ENCODE data around the gene HSPA12B.

HSPA12B gene, protein sequence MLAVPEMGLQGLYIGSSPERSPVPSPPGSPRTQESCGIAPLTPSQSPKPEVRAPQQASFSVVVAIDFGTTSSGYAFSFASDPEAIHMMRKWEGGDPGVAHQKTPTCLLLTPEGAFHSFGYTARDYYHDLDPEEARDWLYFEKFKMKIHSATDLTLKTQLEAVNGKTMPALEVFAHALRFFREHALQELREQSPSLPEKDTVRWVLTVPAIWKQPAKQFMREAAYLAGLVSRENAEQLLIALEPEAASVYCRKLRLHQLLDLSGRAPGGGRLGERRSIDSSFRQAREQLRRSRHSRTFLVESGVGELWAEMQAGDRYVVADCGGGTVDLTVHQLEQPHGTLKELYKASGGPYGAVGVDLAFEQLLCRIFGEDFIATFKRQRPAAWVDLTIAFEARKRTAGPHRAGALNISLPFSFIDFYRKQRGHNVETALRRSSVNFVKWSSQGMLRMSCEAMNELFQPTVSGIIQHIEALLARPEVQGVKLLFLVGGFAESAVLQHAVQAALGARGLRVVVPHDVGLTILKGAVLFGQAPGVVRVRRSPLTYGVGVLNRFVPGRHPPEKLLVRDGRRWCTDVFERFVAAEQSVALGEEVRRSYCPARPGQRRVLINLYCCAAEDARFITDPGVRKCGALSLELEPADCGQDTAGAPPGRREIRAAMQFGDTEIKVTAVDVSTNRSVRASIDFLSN

DNA sequence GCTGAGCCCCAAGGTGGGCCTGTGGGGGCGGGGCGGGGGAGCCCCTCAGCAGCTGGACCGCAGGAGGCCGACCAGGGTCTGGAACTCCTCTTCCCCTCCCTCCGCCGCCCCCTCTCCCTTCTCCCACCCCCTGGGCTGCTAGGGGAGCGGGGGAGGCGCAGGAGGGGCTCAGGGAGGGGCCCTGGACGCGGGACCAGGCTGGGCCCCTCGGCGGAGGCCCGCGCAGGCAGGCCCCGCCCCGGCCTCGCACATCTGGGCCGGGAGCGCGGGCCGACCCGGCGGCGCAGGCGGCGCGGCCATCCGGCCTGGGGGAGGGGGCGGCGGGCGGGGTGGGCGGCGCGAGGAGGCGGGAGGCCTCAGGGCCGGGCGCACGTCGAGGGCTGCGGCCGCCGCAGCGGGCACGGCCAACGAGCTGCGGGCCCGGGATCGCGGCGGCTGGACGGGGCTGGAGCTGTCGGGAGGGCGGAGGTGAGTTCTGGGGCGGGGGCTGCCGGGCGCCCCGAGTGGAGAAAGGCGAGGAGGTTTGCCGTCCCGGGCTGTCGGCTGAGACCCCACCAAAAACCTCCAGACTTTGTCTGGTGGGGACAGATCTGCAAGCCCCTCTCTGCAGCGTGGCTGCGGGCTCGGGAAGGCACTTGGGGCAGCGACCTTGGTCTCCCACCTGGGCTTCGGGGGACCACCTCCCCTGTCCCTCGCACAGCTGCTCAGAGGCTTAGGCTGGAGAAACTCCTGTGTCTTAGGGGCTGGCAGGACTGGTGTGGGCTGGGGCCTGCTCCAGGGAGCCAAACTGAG lies at the start of gene HSPA12B:
Gene HSPA12B, plus strand, starts transcription at position 359 of the 792 bp plus-strand sequence. CDS start 5,990 bp downstream, outside the sequence.
- DNase-seq: no peak

DNA sequence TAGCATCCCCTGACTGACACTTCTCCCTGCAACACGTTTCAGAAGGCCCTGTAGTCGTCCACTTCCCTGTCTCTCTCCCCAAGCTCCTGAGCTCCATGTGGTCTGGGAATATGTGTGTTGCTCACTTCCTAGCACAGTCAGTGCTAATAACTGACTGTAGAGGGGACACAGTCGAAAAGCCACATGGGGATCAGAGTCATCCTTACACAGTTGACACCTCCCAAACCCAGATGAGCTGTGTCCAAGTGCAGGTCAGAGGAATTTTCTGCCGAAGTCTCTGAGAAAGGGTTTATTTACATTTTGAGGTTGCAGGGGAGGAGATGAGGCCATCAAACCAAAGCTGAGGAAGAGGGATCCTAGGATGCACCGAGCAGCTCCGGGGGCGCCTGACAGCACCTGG lies 47.1 kb upstream of the HSPA12B start:
- DNase-seq: no peak

DNA sequence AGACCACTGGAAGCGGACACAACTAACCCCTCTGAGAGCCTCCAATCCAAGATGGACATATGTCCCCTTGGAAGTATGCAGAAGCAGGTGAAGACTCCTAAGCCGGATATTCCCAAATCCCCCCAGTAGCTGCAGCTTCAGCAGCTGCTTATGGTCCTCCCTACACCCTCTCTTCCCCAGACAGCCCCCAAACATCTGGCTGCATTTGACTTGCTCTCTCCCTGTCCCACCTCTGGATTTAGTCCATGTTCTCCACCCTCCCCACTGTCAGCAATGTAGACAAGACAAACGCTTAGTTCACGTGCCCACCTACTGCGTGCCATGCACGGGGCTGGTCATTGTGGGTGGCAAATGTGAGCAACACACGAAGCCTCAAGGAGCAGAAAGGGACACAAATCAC lies 46.1 kb upstream of the HSPA12B start:
- no peak for DNase-seq

DNA sequence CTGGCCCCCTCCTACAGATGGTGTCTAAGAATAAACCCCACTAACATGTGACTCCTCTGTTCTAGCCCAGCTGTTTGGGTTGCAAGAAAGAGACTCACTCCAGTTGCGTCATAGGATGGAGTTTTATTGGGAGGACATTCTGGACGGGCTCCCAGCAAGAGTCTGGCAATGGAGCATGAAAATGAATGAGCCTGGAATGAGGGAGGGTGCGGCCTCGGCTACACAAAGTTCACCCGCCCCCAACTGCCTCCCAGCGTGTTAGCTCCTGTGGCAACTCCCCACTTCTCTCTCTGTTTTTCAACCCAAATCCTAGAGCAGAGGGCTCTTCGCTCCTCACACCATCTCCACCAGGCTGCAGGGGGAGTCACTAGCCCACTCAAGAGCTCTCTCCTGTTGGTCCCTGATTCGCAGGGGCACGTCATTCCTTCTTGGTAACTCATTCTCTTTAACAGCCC lies 45.6 kb upstream of the HSPA12B start:
- DNase-seq: no peak

DNA sequence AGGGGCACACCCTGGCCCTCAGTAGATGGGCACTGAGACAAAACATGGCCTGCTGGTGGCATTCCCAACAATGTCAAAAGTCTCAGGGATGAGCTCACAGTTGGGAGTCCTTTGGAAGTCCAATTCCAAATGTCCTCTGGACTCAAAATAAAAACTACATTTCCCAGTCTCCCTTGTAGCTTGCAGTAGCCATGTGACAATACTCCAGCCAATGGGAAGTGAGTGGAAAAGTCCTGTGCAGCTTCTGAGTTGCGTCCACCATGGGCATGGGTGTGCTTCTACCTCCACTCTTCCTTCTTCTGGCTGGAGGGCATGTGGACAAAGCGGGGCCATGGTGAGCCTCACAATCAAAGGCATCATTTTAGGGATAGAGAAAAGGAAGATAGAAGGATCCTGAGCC lies 44.8 kb upstream of the HSPA12B start:
- no peak for DNase-seq

DNA sequence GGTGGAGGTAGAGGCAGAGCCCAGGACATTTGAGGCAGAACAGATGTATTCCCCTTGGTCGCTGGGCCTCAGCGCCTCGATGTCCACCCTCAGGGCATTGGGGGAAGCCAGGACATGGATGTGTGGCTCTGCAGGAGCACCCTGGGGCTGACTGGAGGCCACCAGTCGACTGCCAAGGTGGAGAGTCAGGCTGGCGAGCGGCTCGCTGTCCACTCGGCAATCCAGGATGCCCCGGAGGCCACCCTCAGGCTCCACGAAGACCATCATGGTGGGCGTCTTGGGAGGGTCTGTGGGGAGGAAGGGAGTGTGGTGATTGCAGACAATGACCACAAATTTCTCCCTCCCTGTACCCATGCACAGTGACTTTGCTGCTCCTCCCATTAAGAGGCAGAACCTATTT lies 42.5 kb upstream of the HSPA12B start:
- no peak for DNase-seq

DNA sequence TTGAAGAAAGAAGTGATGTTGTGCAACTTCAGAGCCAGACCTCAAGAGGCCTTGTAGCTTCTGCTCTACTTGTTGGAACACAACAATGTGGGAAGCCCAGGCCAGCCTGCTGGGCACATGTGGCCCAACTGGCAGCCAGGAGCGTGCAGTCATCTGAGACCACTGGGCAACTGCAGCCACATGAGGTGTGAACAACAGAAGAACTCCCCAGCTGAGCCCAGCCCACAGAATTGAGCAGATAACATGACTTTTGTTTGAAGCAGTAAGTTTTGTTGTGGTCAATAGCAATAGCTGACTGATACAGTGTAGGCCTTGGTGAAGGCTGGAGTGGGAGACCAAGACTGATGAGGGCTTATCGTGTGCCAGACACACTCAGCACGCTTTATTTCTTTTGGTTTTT lies 42.1 kb upstream of the HSPA12B start:
- no peak for DNase-seq

DNA sequence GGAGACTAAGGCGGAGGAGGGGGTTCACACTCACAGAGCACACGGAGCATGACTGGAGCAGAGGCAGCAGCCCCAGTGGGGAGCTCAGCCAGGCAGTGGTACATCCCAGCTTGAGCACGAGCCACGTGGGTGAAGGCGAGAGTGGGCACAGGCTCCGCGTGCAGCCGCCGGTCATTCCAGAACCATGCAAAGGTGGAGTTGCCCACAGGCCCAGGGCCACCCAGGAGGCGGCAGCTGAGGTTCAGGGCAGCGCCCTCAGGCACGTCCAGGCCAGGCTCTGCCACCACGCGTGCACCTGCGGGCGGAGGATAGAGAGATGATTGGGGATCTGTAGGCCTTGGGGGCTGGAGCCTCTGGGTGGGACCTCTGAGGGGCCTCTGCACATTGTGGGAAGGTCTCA lies 41.2 kb upstream of the HSPA12B start:
- no peak for DNase-seq

DNA sequence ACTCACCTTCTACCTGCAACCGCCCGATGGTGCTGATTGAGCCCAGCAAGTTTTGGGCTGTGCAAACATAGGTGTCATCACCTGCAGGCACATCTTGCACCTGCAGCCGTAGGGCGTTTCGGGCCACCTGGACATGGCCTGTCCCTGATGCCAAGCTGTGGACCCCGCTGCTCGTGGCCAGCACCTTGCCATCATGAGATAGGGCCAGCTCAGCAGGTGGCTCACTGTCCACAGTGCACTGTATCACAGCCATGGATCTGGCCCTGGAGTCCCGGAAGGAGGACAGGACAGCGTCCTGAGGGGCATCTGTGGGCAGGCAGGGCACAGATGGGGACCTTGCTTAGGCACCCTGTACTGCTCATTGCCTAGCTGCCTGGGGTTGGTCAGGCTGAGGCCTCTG lies 40.6 kb upstream of the HSPA12B start:
- DNase-seq: no peak

DNA sequence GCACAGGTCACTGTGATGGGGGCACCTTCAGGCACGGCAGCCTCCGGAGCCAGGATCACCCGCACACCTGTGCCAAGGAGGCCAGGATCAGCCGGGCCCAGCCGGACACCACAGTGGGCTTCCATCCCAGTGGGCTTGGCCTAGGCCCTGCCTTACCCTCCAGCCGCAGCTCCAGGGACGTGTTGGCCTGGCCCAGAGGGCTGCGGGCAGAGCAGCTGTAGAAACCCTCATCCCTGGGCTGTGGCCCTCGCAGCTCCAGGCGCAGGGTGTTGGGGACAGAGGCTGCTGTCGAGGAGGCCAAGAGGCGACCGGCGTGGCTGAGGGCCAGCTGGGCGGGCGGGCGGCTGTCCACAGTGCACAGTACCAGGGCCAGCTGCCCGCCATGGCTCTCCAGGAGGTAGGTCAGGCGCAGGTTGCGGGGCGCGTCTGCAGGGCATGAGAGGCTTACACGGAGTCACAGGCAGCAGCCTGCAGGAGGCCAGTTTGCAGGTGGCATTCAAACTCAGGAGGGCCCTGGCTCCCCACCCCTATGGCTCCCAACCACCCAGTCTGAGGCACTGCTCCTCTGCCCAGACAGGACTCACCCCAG lies 39.7 kb upstream of the HSPA12B start:
- DNase-seq: no peak

DNA sequence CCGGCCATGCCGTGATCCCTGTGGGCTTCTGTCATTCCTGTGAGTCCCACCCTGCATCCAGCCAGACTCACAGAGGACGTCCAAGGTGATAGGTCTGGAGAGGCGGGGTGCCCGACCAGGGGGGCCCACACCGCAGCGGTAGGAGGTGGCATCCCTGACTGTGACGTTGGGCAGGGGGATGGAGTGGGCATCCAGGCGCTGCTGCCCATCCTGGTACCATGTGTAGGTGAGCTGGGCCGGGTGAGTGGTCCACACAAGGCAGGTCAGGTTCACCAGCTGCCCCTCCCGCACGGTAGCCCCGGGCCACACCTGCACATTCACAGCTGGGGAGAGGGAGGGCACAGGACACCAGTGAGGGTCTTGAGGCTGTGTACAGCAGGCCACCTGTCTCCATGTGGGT lies 39.1 kb upstream of the HSPA12B start:
- no peak for DNase-seq

DNA sequence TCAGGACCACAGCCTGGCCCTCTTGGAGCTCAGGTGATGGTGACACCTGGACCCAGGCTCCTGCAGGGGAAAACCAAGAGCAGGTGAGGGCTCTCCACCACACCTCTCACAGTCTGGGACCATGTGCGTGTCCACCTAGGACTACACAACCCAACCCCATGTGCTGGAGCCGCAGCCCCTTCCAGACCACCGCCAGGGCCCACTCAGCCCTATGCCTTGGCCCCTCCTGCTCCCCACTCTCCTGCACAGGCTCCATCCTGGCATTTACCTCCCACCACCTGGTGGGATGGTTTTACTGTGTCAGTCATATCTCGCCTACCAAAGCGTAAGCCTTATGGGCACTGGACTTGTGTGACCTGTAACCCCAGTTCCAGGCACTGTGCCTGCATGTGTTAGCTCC lies 37.6 kb upstream of the HSPA12B start:
- no peak for DNase-seq

DNA sequence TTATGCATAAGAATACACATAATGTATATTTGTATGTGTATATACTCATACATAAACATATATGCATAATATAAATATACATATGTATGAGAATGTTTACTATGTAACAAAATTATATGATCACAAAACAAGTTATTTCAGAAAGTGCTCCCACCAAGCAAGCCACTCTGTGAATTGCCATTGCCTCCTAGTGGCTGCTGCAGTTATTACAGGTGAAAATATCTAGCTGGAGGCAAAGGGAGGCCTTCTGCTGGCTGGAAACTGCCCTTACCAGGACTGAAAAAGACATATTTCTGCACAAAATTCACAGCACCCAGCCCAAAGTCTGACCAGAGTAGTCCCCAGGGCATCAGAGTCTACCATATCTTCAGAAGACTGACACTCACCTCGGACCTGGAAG lies 36.3 kb upstream of the HSPA12B start:
- no peak for DNase-seq

DNA sequence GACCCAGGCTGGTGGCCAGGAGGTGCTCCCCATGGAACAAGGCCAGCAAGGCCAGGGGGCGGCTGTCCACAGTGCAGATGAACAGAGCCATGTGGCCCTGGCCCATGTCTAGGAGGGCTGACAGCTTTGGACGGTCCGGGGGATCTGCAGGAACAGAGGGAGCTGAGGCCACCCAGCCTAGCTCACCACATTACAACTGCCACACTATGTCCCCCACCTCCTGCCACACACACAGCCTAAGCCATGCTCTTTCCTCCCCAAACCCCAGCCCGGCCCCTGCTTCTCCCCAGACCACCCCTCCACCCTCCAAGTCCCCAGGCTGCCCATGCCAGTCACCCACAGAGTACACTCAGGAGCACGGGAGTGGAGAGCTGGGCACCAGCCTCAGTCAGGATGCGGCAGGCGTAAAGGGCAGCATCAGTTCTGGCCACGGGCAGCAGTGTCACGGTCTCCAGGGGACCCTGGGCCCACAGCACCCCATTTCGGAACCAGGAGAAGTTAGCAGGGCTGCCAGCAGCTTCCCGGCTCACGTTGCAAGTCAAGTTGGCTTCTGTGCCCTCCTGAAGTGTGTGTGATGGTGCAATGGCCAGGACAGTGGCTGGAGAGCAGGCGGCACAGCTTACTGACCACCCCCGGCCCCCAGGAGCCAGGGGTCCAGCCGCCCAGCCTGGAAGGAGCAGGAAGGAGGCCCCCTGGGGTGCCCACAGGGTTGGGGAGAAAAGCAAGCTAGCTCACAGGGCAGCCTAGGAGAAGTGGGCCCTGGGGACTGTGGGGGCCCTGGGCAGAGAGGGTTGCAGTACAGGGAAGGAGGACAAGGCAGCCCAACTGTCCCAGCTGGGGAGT lies 35.5 kb upstream of the HSPA12B start:
- no peak for DNase-seq

DNA sequence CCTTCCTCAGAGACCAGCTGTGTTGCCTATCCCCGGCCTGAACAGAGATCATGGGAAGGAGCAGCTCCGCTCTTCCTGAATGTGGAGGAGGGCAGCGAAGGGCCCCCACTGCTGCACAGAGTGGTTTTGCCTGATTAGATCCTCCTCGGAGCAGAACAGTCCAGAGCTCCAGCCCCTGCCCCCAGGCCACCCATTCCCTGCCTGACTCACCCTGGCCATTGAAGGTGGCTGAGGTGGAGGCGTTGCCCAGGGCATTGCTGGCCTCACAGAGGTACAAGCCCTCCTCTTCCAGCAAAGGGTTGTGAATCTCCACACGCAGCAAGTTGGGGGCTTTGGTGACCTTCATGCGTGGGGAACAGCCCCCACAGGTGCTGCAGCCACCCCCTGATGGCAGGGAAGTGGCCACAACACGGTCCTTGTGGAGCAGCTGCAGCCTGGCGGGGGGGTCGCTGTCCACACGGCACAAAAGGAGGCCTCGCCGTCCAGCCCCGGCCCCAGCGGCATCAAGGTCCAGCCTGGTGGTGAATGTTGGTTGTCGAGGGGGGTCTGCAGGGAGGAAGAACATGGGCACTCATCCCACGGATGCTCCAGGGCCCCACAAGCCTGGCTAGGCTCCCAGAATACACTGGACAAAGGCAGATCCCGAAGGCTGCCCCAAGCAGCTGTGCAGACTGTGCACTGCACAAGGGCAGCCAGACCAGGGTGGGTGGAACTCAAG lies 34.7 kb upstream of the HSPA12B start:
- no peak for DNase-seq

DNA sequence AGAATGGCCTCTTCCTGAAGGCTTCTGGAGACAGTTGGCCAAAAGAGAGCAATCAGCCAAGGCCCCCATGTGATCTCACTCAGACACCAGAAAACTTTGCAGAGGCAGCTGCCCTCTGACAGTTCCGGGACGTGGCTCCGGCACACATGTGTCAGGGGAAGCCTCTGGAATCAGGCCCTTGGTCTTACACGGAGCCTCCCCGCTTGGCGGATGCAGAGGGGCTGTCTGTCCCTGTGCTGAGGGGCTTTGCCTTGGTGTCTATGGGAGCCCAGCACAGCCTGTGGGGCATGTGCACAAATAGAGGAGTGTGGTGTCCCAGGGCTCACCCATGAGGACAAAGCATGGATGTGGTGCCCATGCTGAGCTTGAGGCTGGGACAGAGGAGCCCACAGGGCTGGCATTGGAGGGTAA lies 33.9 kb upstream of the HSPA12B start:
- no peak for DNase-seq

DNA sequence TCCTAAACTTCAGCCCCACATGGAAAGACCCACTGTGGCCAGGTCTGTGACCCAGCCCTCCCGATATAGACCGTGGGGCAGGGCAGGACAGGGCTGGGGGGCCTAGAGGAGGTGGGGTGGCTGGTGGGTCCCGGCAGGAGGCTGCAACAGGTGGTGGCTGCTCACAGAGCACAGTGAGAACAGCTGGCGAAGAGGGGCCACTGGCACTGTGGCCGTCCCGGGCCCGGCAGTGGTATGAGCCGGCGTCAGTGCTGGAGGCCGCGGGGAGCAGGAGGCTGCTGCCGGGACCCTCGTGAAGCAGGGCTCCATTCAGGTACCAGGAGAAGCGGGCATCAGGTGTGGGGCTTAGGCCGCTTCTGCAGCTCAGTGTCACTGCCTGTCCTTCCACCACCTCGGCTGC lies 33.4 kb upstream of the HSPA12B start:
- no peak for DNase-seq

DNA sequence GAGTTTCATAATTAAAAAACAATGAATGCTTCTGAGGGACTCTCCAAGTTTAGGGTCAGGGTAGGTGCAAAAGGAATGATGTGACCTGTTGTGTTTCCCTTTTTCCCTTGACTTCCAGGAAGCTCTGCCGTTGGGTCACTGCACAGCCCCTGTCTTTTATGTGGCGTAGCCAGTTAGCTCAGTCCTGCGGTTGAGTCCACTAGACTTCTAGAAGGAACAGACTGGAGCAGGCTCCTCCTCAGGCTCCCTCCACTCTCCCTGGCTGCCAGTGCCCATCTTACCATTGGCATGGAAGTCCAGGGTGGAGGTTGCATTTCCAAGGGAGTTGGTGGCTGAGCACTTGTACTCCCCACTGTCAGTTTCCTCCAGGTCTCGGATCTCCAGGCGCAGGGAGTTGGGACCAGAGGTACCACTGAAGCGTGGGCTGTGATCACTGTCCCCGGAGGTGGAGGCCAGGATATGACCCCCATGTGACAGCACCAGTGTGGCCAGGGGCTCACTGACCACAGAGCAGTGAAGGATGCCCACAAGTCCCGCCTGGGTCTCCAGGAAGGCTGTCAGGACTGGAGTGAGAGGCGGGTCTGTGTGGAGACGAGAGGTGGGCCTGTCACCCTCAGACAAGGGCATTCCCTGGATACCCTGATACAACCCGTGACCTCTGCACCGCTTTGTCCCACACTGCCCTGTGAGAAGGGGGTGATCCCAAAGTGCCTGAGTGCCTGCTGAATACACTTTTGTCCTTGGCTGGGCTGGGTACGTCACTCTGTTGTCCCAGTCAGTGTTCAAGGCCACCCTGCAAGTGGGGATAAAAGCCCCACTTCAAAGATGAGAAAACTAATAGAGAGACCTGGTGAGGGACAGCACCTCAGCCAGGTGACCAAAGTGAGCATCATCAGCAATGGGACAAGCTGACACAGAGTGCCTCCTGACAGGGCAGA lies 31.2 kb upstream of the HSPA12B start:
- DNase-seq: no peak

DNA sequence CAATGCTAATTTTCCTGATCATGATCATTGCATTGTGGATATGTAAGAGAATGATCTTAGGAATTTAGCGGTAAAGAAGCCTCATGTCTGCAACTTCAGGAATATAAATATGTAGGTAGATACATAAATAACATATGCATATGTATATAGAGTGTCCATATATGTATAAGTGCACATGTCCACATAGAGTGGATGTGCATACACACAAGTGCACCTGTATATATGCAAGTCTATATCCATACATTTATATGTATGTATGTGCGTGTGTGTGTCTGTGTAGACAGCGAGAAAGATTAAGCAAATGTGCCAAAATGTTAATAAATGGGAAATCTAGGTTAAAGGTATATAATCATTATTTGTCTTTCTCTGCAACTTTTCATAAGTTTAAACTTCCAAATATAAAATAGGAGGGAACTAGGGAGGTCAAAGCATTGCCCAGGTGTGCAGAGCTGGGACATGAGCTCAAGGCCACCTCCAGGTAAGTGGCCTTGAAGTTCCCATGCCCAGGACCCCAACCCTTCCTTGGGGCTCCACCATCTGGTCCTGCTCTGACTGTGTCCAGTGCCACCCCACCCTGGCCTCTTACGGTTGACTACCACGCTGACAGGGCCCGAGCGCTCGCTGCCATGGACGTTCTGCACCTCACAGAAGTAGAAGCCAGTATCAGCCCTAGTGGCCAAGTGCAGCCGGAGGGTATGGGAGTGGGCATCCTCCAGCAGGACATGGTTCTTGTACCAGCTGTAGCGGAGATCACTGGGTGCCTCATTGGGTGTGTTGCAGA lies 29.7 kb upstream of the HSPA12B start:
- no peak for DNase-seq

DNA sequence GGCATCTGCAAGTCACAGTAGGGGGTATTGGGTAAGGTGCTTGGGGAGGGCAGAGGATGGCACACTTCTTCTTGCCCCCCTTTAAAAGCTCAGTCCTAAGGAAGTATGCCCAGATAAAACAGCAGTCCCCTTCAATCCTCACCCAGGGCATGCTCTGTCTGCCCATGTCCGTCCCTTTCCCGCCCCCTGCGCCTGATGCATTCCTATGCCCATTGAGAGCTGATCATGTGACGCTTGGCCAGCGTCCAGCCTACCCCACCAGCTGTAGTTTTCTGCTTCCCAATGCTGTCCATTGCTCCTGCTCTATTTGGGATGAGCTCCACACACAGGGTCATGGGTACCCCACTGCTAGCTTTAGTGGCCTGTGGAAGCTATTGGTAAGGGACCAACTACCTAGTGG lies 28.4 kb upstream of the HSPA12B start:
- DNase-seq: no peak
